Measurements from ENCODE around the gene PEX13.

Gene PEX13

GRCh38 chr2:61089797-61090196, 72.3 kb downstream of the PEX13 start:
- H3K36me3 Mint-ChIP-seq: peaks cover 6% of the 10 kb centered on the region
- no peak overlapping the region for H3K27ac Mint-ChIP-seq
- ATAC-seq: no peak
- H3K27me3 Mint-ChIP-seq: no peaks in the 10 kb centered on the region
- no peaks in the 10 kb centered on the region for H3K4me1 Mint-ChIP-seq
- no peak overlapping the region for H3K4me3 Mint-ChIP-seq
- no peaks in the 10 kb centered on the region for H3K9me3 Mint-ChIP-seq

- Mint-ChIP-seq H3K27me3 (no peaks in the 10 kb centered on the region), H3K27ac (no peak overlapping the region), H3K36me3 (peaks cover 6% of the 10 kb centered on the region), H3K4me1 (no peaks in the 10 kb centered on the region), H3K4me3 (no peak overlapping the region), H3K9me3 (no peaks in the 10 kb centered on the region)
- ATAC-seq: no peak
Observed at GRCh38 chr2:61090386-61090921, 72.9 kb downstream of the PEX13 start.

- no peak for ATAC-seq
- peaks cover 6% of the 10 kb centered on the region for H3K36me3 Mint-ChIP-seq
- H3K4me3 Mint-ChIP-seq: no peak overlapping the region
- H3K27ac Mint-ChIP-seq: no peak overlapping the region
- H3K4me1 Mint-ChIP-seq: no peaks in the 10 kb centered on the region
- no peaks in the 10 kb centered on the region for H3K27me3 Mint-ChIP-seq
- no peaks in the 10 kb centered on the region for H3K9me3 Mint-ChIP-seq
Observed at GRCh38 chr2:61091485-61091884, 74.0 kb downstream of the PEX13 start.

- Mint-ChIP-seq H3K9me3 (no peaks in the 10 kb centered on the region), H3K36me3 (no peaks in the 10 kb centered on the region), H3K27ac (no peak overlapping the region), H3K27me3 (no peaks in the 10 kb centered on the region), H3K4me3 (no peak overlapping the region), H3K4me1 (no peaks in the 10 kb centered on the region)
- ATAC-seq: no peak
Observed at GRCh38 chr2:61096438-61096837, 78.9 kb downstream of the PEX13 start.

- no peak for ATAC-seq
- H3K36me3 Mint-ChIP-seq: peaks cover 12% of the 10 kb centered on the region
- H3K4me3 Mint-ChIP-seq: no peak overlapping the region
- H3K27ac Mint-ChIP-seq: no peak overlapping the region
- H3K9me3 Mint-ChIP-seq: no peaks in the 10 kb centered on the region
- H3K27me3 Mint-ChIP-seq: no peaks in the 10 kb centered on the region
- H3K4me1 Mint-ChIP-seq: no peaks in the 10 kb centered on the region
Observed at GRCh38 chr2:61100801-61101200, 83.3 kb downstream of the PEX13 start.

All from stimulated activated memory B cell treated with anti-CD40 and anti-IgM and Interleukin-4, amounts not matched to agents 10 μg/mL and 1 μg/mL and 100 μg/mL, for 72 hours (primary cell).